Mesenchymal stem cell (in vitro differentiated cells and primary cell): ENCODE measurements around the gene ZBTB7C.

Source experiments
- DNase-seq: peaks from one replicate; pipeline ENCODE4 v3.0.0-alpha.2; 2013
- H2AFZ ChIP-seq: one replicate; pipeline ENCODE4 v1.6.1; 2013; ENCODE audit warnings: low read depth, mild to moderate bottlenecking, control low read depth, inconsistent platforms, low read length, moderate library complexity
- H2AK5ac ChIP-seq: 2 replicates; pipeline ENCODE4 v1.6.1; 2013; ENCODE audit warnings: low read length, moderate library complexity, mild to moderate bottlenecking, inconsistent platforms; ENCODE audit not compliant: severe bottlenecking
- H2BK120ac ChIP-seq: one replicate; pipeline ENCODE4 v1.6.1; 2013; ENCODE audit warnings: low read depth, mild to moderate bottlenecking, inconsistent platforms, low read length, moderate library complexity
- H2BK12ac ChIP-seq, 2 experiments: one replicate each; pipeline ENCODE4 v1.6.1; 2013; ENCODE audit warnings: inconsistent platforms in 2 of 2, low read length in 2 of 2, mild to moderate bottlenecking in 2 of 2, moderate library complexity in 2 of 2, control low read depth in 1 of 2
- H2BK15ac ChIP-seq: one replicate; pipeline ENCODE4 v1.6.1; 2013; ENCODE audit warnings: mild to moderate bottlenecking, low read depth, inconsistent platforms; ENCODE audit not compliant: poor library complexity, severe bottlenecking
- H2BK5ac ChIP-seq: 2 replicates; pipeline ENCODE4 v1.6.1; 2013; ENCODE audit warnings: low read depth, mild to moderate bottlenecking, low read length, control low read depth, inconsistent platforms; ENCODE audit not compliant: poor library complexity, severe bottlenecking
- H3K14ac ChIP-seq, 2 experiments: one replicate each; pipeline ENCODE4 v1.6.1; 2013; ENCODE audit warnings: inconsistent platforms in 2 of 2, low read length in 2 of 2, control low read depth in 1 of 2, mild to moderate bottlenecking in 1 of 2, moderate library complexity in 1 of 2
- H3K18ac ChIP-seq, 2 experiments: one replicate each; pipeline ENCODE4 v1.6.1; 2013; ENCODE audit warnings: inconsistent platforms in 2 of 2, low read length in 2 of 2, control low read depth in 1 of 2, low read depth in 1 of 2, mild to moderate bottlenecking in 1 of 2
- H3K23ac ChIP-seq, 2 experiments: one replicate each; pipeline ENCODE4 v1.6.1; 2013; ENCODE audit warnings: inconsistent platforms in 2 of 2, low read length in 2 of 2, mild to moderate bottlenecking in 2 of 2, moderate library complexity in 2 of 2, control low read depth in 1 of 2
- H3K27ac ChIP-seq: 2 replicates; pipeline ENCODE4 v1.5.1; 2013; ENCODE audit warnings: mild to moderate bottlenecking, moderate library complexity, low read length, control low read depth, inconsistent platforms; ENCODE audit not compliant: poor library complexity, severe bottlenecking
- H3K27me3 ChIP-seq, 2 experiments: 2 replicates each; pipeline versions ENCODE4 v1.6.1 to v1.7.0; 2013; ENCODE audit warnings: low read length in 2 of 2, mild to moderate bottlenecking in 2 of 2, moderate library complexity in 2 of 2, control low read depth in 1 of 2, inconsistent platforms in 1 of 2; ENCODE audit not compliant: control insufficient read depth in 1 of 2, insufficient read depth in 1 of 2
- H3K36me3 ChIP-seq, 2 experiments: 2 replicates each; pipeline versions ENCODE4 v1.6.1 to v1.7.0; 2013; ENCODE audit warnings: low read length in 2 of 2, control low read depth in 1 of 2, inconsistent platforms in 1 of 2, low read depth in 1 of 2, mild to moderate bottlenecking in 1 of 2; ENCODE audit not compliant: insufficient read depth in 2 of 2, control insufficient read depth in 1 of 2
- H3K4ac ChIP-seq, 2 experiments: one replicate each; pipeline ENCODE4 v1.6.1; 2013; ENCODE audit warnings: inconsistent platforms in 2 of 2, low read length in 2 of 2, mild to moderate bottlenecking in 2 of 2, moderate library complexity in 2 of 2, control low read depth in 1 of 2, low read depth in 1 of 2
- H3K4me1 ChIP-seq: 2 replicates; pipeline ENCODE4 v1.6.1; 2013; ENCODE audit warnings: low read depth, low read length, control low read depth; ENCODE audit not compliant: control insufficient read depth, insufficient read depth
- H3K4me2 ChIP-seq: 2 replicates; pipeline ENCODE4 v1.6.1; 2013; ENCODE audit warnings: low read length, mild to moderate bottlenecking, inconsistent platforms; ENCODE audit not compliant: poor library complexity, severe bottlenecking
- H3K4me3 ChIP-seq, 2 experiments: 2 replicates each; pipeline versions ENCODE4 v1.5.1 to v1.7.0; 2013; ENCODE audit warnings: low read length in 2 of 2, mild to moderate bottlenecking in 2 of 2, control low read depth in 1 of 2, low read depth in 1 of 2; ENCODE audit not compliant: insufficient read depth in 1 of 2
- H3K79me1 ChIP-seq: replicated peaks from 2 replicates; pipeline ENCODE4 v1.6.1; 2013; ENCODE audit warnings: mild to moderate bottlenecking, control low read depth, low read length, inconsistent platforms; ENCODE audit not compliant: poor library complexity, severe bottlenecking
- H3K9ac ChIP-seq: 2 replicates; pipeline ENCODE4 v1.7.0; 2013; ENCODE audit warnings: mild to moderate bottlenecking, low read length, moderate library complexity
- H3K9me3 ChIP-seq: 2 replicates; pipeline ENCODE4 v1.7.0; 2013; ENCODE audit warnings: mild to moderate bottlenecking, low read length; ENCODE audit not compliant: control insufficient read depth
- H4K8ac ChIP-seq: one replicate; pipeline ENCODE4 v1.6.1; 2013; ENCODE audit warnings: inconsistent platforms, mild to moderate bottlenecking, low read length, moderate library complexity
- H4K91ac ChIP-seq: one replicate; pipeline ENCODE4 v1.6.1; 2013; ENCODE audit warnings: mild to moderate bottlenecking, low read length, inconsistent platforms
- WGBS: methylation state at CpG from one replicate; pipeline ENCODE4 v1.1.7; 2013; ENCODE audit warnings: mixed read lengths; 5-methylcytosine and 5-hydroxymethylcytosine counted together

The ZBTB7C gene

GRCh38 chr18:48003426-48004349 is 405.5 kb downstream of the ZBTB7C start:
- H3K4ac ChIP-seq, result no peak overlapping the region
- H3K27ac ChIP-seq, result peak overlapping the region; percentile 95
- no peaks in the 10 kb centered on the region for H3K9me3 ChIP-seq
- WGBS, result 74% methylated on average over 10 of the region's 10 CpGs
- no peaks in the 10 kb centered on the region for H3K79me1 ChIP-seq
- H3K23ac ChIP-seq, result no peak overlapping the region
- H3K36me3 ChIP-seq, result no peaks in the 10 kb centered on the region
- no peak overlapping the region for H2BK15ac ChIP-seq
- peak overlapping the region; percentile 87 for H2BK5ac ChIP-seq
- H3K18ac ChIP-seq, result no peak overlapping the region
- peak overlapping the region; percentile 90 for H2AK5ac ChIP-seq
- H2BK12ac ChIP-seq, result no peak overlapping the region
- H3K4me2 ChIP-seq, result no peak overlapping the region
- H3K9ac ChIP-seq, result no peak overlapping the region
- no peak overlapping the region for H3K4me3 ChIP-seq
- no peak overlapping the region for H3K14ac ChIP-seq
- H2BK120ac ChIP-seq, result no peak overlapping the region
- H3K27me3 ChIP-seq, result peaks cover 0 to 10% of the 10 kb centered on the region in 2 experiments
- H4K8ac ChIP-seq, result no peak overlapping the region
- H2AFZ ChIP-seq, result no peak overlapping the region
- no peak overlapping the region for H4K91ac ChIP-seq
- peak; percentile 6 for DNase-seq
- peaks cover 31% of the 10 kb centered on the region for H3K4me1 ChIP-seq

- H2AK5ac ChIP-seq, result peak overlapping the region; percentile 90
- 68% methylated on average over 5 of the region's 5 CpGs for WGBS
- no peak overlapping the region for H3K4ac ChIP-seq
- peak; percentile 5 for DNase-seq
- H3K4me2 ChIP-seq, result no peak overlapping the region
- H3K9me3 ChIP-seq, result no peaks in the 10 kb centered on the region
- no peak overlapping the region for H3K14ac ChIP-seq
- H2BK5ac ChIP-seq, result peak overlapping the region; percentile 87
- no peaks in the 10 kb centered on the region for H3K36me3 ChIP-seq
- no peak overlapping the region for H3K4me3 ChIP-seq
- H2BK15ac ChIP-seq, result no peak overlapping the region
- no peak overlapping the region for H2BK120ac ChIP-seq
- H3K18ac ChIP-seq, result no peak overlapping the region
- no peak overlapping the region for H4K91ac ChIP-seq
- no peak overlapping the region for H3K9ac ChIP-seq
- no peak overlapping the region for H2AFZ ChIP-seq
- no peak overlapping the region for H3K23ac ChIP-seq
- peaks cover 30% of the 10 kb centered on the region for H3K4me1 ChIP-seq
- H3K27ac ChIP-seq, result peak overlapping the region; percentile 95
- H3K27me3 ChIP-seq, result peaks cover 0 to 10% of the 10 kb centered on the region in 2 experiments
- H3K79me1 ChIP-seq, result no peaks in the 10 kb centered on the region
- no peak overlapping the region for H4K8ac ChIP-seq
- no peak overlapping the region for H2BK12ac ChIP-seq
Observed at GRCh38 chr18:48002933-48003365, 406.2 kb downstream of the ZBTB7C start.

- WGBS, result 97% methylated on average over 4 of the region's 4 CpGs
- H3K23ac ChIP-seq, result no peak overlapping the region
- H3K36me3 ChIP-seq, result no peaks in the 10 kb centered on the region
- no peak overlapping the region for H4K8ac ChIP-seq
- H2AFZ ChIP-seq, result no peak overlapping the region
- H3K18ac ChIP-seq, result no peak overlapping the region
- H3K14ac ChIP-seq, result no peak overlapping the region
- H3K27me3 ChIP-seq, result no peaks in the 10 kb centered on the region
- H2BK120ac ChIP-seq, result no peak overlapping the region
- H3K4ac ChIP-seq, result no peak overlapping the region
- H2AK5ac ChIP-seq, result no peak overlapping the region
- H2BK15ac ChIP-seq, result no peak overlapping the region
- H3K9ac ChIP-seq, result no peak overlapping the region
- H3K79me1 ChIP-seq, result no peaks in the 10 kb centered on the region
- H3K27ac ChIP-seq, result no peak overlapping the region
- no peak overlapping the region for H2BK12ac ChIP-seq
- no peak overlapping the region for H4K91ac ChIP-seq
- no peak overlapping the region for H3K4me3 ChIP-seq
- no peak for DNase-seq
- no peak overlapping the region for H3K4me2 ChIP-seq
- H3K4me1 ChIP-seq, result peaks cover 18% of the 10 kb centered on the region
- H2BK5ac ChIP-seq, result no peak overlapping the region
- no peaks in the 10 kb centered on the region for H3K9me3 ChIP-seq
Observed at GRCh38 chr18:48000701-48001100, 408.5 kb downstream of the ZBTB7C start.

GRCh38 chr18:47999801-48000248 is 409.4 kb downstream of the ZBTB7C start:
- Histone ChIP-seq H4K8ac (no peak overlapping the region), H2AFZ (no peak overlapping the region), H3K18ac (no peak overlapping the region), H3K27ac (no peak overlapping the region), H3K9me3 (no peaks in the 10 kb centered on the region), H2BK12ac (no peak overlapping the region), H3K4ac (no peak overlapping the region), H2BK120ac (no peak overlapping the region), H3K4me3 (no peak overlapping the region), H3K36me3 (no peaks in the 10 kb centered on the region), H2AK5ac (no peak overlapping the region), H3K9ac (no peak overlapping the region), H2BK15ac (no peak overlapping the region), H3K4me1 (peaks cover 18% of the 10 kb centered on the region), H4K91ac (no peak overlapping the region), H2BK5ac (no peak overlapping the region), H3K4me2 (no peak overlapping the region), H3K14ac (no peak overlapping the region), H3K79me1 (no peaks in the 10 kb centered on the region), H3K27me3 (no peaks in the 10 kb centered on the region), H3K23ac (no peak overlapping the region)
- DNase-seq, result no peak
- 78% methylated on average over 4 of the region's 4 CpGs for WGBS
